CD4-positive, alpha-beta memory T cell (primary cell): Measurements from ENCODE around the gene EEF1AKMT4. TPM values are rescaled to one million over a fixed set of nuclear protein-coding genes. Genes with fewer than 3 reads are reported as not detected.

Source experiments
- CTCF ChIA-PET: fragments of 350-600 bp; sonication (Branson Sonifier 250); formaldehyde crosslinking; loops from one replicate; lab custom pipeline; 2021; ENCODE audit warnings: inconsistent platforms; ENCODE audit not compliant: partially characterized antibody; lab: Charles Lee
- POLR2A ChIA-PET: fragments of 350-600 bp; sonication (Branson Sonifier 250); formaldehyde crosslinking; loops from one replicate; lab custom pipeline; 2021; ENCODE audit not compliant: partially characterized antibody; lab: Charles Lee
- DNase-seq, 5 donors: peaks; one replicate each; pipeline versions ENCODE4 v3.0.0 to v3.0.0-alpha.2; 2020 to 2022; ENCODE audit warnings: mixed read lengths in 1 of 5
- H3K27ac ChIP-seq: one replicate; pipeline ENCODE4 v1.7.0; 2013; ENCODE audit warnings: low read depth, low read length
- H3K27me3 ChIP-seq: 2 replicates; pipeline ENCODE4 v1.7.0; 2013; ENCODE audit warnings: mild to moderate bottlenecking, low read length, moderate library complexity; ENCODE audit not compliant: insufficient read depth
- H3K36me3 ChIP-seq: 2 replicates; pipeline ENCODE4 v1.7.0; 2013; ENCODE audit warnings: mild to moderate bottlenecking, low read length, moderate library complexity; ENCODE audit not compliant: insufficient read depth
- H3K4me1 ChIP-seq: 2 replicates; pipeline ENCODE4 v1.7.0; 2013; ENCODE audit warnings: mild to moderate bottlenecking, low read length, moderate library complexity; ENCODE audit not compliant: insufficient read depth
- H3K4me3 ChIP-seq, 2 donors: one replicate each; pipeline ENCODE4 v1.7.0; 2013; ENCODE audit warnings: low read length in 2 of 2, mild to moderate bottlenecking in 1 of 2
- H3K9me3 ChIP-seq, 2 donors: one replicate each; pipeline ENCODE4 v1.7.0; 2013; ENCODE audit warnings: low read length in 2 of 2, control low read depth in 1 of 2; ENCODE audit not compliant: control insufficient read depth in 1 of 2
- H3K27ac Mint-ChIP-seq, 7 donors: one replicate each; pipeline ENCODE4 v1.8.0; 2020 to 2021; ENCODE audit warnings: mixed read lengths in 7 of 7, mild to moderate bottlenecking in 6 of 7, inconsistent platforms in 3 of 7, moderate library complexity in 3 of 7
- H3K27me3 Mint-ChIP-seq, 2 donors: one replicate each; pipeline ENCODE4 v1.8.0; 2020 to 2021; ENCODE audit warnings: mixed read lengths in 2 of 2
- H3K36me3 Mint-ChIP-seq, 2 donors: one replicate each; pipeline ENCODE4 v1.8.0; 2020 to 2021; ENCODE audit warnings: mixed read lengths in 2 of 2, inconsistent platforms in 1 of 2, mild to moderate bottlenecking in 1 of 2
- H3K4me1 Mint-ChIP-seq, 4 donors: one replicate each; pipeline ENCODE4 v1.8.0; 2020 to 2021; ENCODE audit warnings: mixed read lengths in 4 of 4, mild to moderate bottlenecking in 1 of 4
- H3K4me3 Mint-ChIP-seq, 8 donors: one replicate each; pipeline ENCODE4 v1.8.0; 2020 to 2021; ENCODE audit warnings: mixed read lengths in 8 of 8, mild to moderate bottlenecking in 7 of 8, moderate library complexity in 6 of 8, inconsistent platforms in 3 of 8
- H3K9me3 Mint-ChIP-seq, 8 donors: one replicate each; pipeline ENCODE4 v1.8.0; 2020 to 2021; ENCODE audit warnings: mixed read lengths in 8 of 8, mild to moderate bottlenecking in 5 of 8, inconsistent platforms in 3 of 8, moderate library complexity in 1 of 8
- intact Hi-C: fragments of 100-400 bp; cut with micrococcal nuclease; formaldehyde crosslinking; loops from one replicate; pipeline ENCODE4 v1.15.1; 2023
- polyA plus RNA-seq, 2 donors: library from polyadenylated mRNA; unstranded; fragments of 300-500 nt; fragmentation: Illumina TruSeq; gene quantifications; one replicate each; pipeline ENCODE4 v1.2.3, GENCODE V29; 2021
- total RNA-seq, 2 experiments: library from RNA; stranded (reverse); gene quantifications; one replicate each; pipeline ENCODE4 v1.2.3, GENCODE V29; 2021

EEF1AKMT4 gene
- total and polyA plus RNA-seq, 4 experiments from 2014 or later, result 1.7 to 4.6 (median 2.9) TPM

- no peaks in the 10 kb centered on the region for H3K36me3 Mint-ChIP-seq
- CTCF ChIA-PET, result interaction anchor here (4.0 kb wide), 1 partner anchor 8 kb away, joined by 26 read pairs; no protein-coding TSS in a partner anchor
Observed at GRCh38 chr3:184218814-184219213, 30.7 kb upstream of the EEF1AKMT4 start.

GRCh38 chr3:184222521-184222920, 27.0 kb upstream of the EEF1AKMT4 start:
- POLR2A ChIA-PET, result no interaction called here
- no peaks in the 10 kb centered on the region for H3K4me1 ChIP-seq
- peaks cover under 1% of the 10 kb centered on the region for H3K27me3 ChIP-seq
- Mint-ChIP-seq H3K27ac (no peak overlapping the region), H3K36me3 (no peaks in the 10 kb centered on the region), H3K4me3 (no peak overlapping the region), H3K27me3 (peaks cover 19% of the 10 kb centered on the region in 2 donors), H3K4me1 (no peaks in the 10 kb centered on the region), H3K9me3 (peaks cover 0 to 2% (median 0%) of the 10 kb centered on the region in 8 donors)
- DNase-seq, result no peak
- intact Hi-C loops, result no loop called here
- no peaks in the 10 kb centered on the region for H3K9me3 ChIP-seq
- H3K27ac ChIP-seq, result no peak overlapping the region
- CTCF ChIA-PET, result interaction anchor here (1.5 kb wide), 1 partner anchor 38 kb away, joined by 3 read pairs; no protein-coding TSS in a partner anchor
- H3K36me3 ChIP-seq, result no peaks in the 10 kb centered on the region
- no peak overlapping the region for H3K4me3 ChIP-seq

More at GRCh38 chr3:184218814-184219213, 30.7 kb upstream of the EEF1AKMT4 start:
- Mint-ChIP-seq H3K27ac (no peak overlapping the region), H3K4me1 (no peaks in the 10 kb centered on the region), H3K9me3 (peaks cover 0 to under 1% (median 0%) of the 10 kb centered on the region in 8 donors), H3K27me3 (peaks cover 8 to 9% of the 10 kb centered on the region in 2 donors), H3K4me3 (peak overlapping the region in 1 of 8 donors; percentile 20)
- Histone ChIP-seq H3K36me3 (no peaks in the 10 kb centered on the region), H3K27me3 (no peaks in the 10 kb centered on the region), H3K27ac (no peak overlapping the region), H3K4me3 (no peak overlapping the region), H3K4me1 (no peaks in the 10 kb centered on the region), H3K9me3 (no peaks in the 10 kb centered on the region)
- POLR2A ChIA-PET, result no interaction called here
- intact Hi-C loops, result no loop called here
- no peak for DNase-seq

- intact Hi-C loops, result no loop called here
- Mint-ChIP-seq H3K27me3 (peaks cover 24 to 28% of the 10 kb centered on the region in 2 donors), H3K27ac (no peak overlapping the region), H3K9me3 (peaks cover 0 to 2% (median 0%) of the 10 kb centered on the region in 8 donors), H3K36me3 (no peaks in the 10 kb centered on the region), H3K4me3 (no peak overlapping the region), H3K4me1 (peaks cover 0 to 5% (median 0%) of the 10 kb centered on the region in 4 donors)
- H3K4me3 ChIP-seq, result no peak overlapping the region
- H3K27ac ChIP-seq, result no peak overlapping the region
- DNase-seq, result no peak
- no peaks in the 10 kb centered on the region for H3K36me3 ChIP-seq
- ChIA-PET CTCF (interaction anchor here (1.2 kb wide), 1 partner anchor 29 kb away, joined by 3 read pairs; no protein-coding TSS in a partner anchor), POLR2A (no interaction called here)
- no peaks in the 10 kb centered on the region for H3K4me1 ChIP-seq
- H3K27me3 ChIP-seq, result peaks cover 11% of the 10 kb centered on the region
- H3K9me3 ChIP-seq, result no peaks in the 10 kb centered on the region
Observed at GRCh38 chr3:184223946-184224345, 25.5 kb upstream of the EEF1AKMT4 start.

GRCh38 chr3:184227481-184227935, 22.0 kb upstream of the EEF1AKMT4 start:
- H3K27me3 ChIP-seq, result peaks cover 32% of the 10 kb centered on the region

GRCh38 chr3:184228376-184229137, 20.9 kb upstream of the EEF1AKMT4 start:
- intact Hi-C loops, result loop anchor here (5.0 kb wide), 1 partner anchor 41 kb away; the partner anchor contains the start of gene ABCF3
- Histone ChIP-seq H3K27me3 (peaks cover 34% of the 10 kb centered on the region), H3K27ac (no peak overlapping the region), H3K4me1 (peaks cover 11% of the 10 kb centered on the region), H3K4me3 (no peak overlapping the region), H3K9me3 (no peaks in the 10 kb centered on the region), H3K36me3 (no peaks in the 10 kb centered on the region)
- peaks cover 5 to 17% (median 7%) of the 10 kb centered on the region in 4 donors for H3K4me1 Mint-ChIP-seq
- ChIA-PET POLR2A (interaction anchor here (0.8 to 1.7 kb wide), 2 partner anchors 11 to 21 kb away, joined by 3 to 8 read pairs; partner anchors contain the start of gene EEF1AKMT4), CTCF (interaction anchor here (0.8 to 5.4 kb wide), 16 partner anchors 9 to 222 kb away, joined by 3 to 76 read pairs (median 8); partner anchors contain the start of gene EEF1AKMT4)
- H3K9me3 Mint-ChIP-seq, result peaks cover 0 to 3% (median 0%) of the 10 kb centered on the region in 8 donors
- peak overlapping the region; percentile 28 to 76 (median 66) for H3K4me3 Mint-ChIP-seq
- no peak for DNase-seq
- peaks cover 43 to 46% of the 10 kb centered on the region in 2 donors for H3K27me3 Mint-ChIP-seq
- H3K27ac Mint-ChIP-seq, result peak overlapping the region in 1 of 7 donors; percentile 76
- H3K36me3 Mint-ChIP-seq, result no peaks in the 10 kb centered on the region

More at GRCh38 chr3:184227481-184227935, 22.0 kb upstream of the EEF1AKMT4 start:
- Mint-ChIP-seq H3K27ac (peak overlapping the region in 1 of 7 donors; percentile 64), H3K36me3 (no peaks in the 10 kb centered on the region), H3K27me3 (peaks cover 38 to 42% of the 10 kb centered on the region in 2 donors), H3K9me3 (peaks cover 0 to 3% (median 0%) of the 10 kb centered on the region in 8 donors), H3K4me3 (no peak overlapping the region), H3K4me1 (peaks cover 5 to 17% (median 7%) of the 10 kb centered on the region in 4 donors)
- ChIA-PET CTCF (interaction anchor here (0.8 to 5.4 kb wide), 21 partner anchors 10 to 331 kb away, joined by 3 to 76 read pairs (median 7); partner anchors contain the start of genes CAMK2N2 and EEF1AKMT4), POLR2A (interaction anchor here (0.8 to 1.7 kb wide), 2 partner anchors 12 to 22 kb away, joined by 3 to 8 read pairs; partner anchors contain the start of gene EEF1AKMT4)
- Histone ChIP-seq H3K4me1 (peaks cover 11% of the 10 kb centered on the region), H3K27ac (no peak overlapping the region), H3K9me3 (no peaks in the 10 kb centered on the region), H3K36me3 (no peaks in the 10 kb centered on the region), H3K4me3 (no peak overlapping the region)
- intact Hi-C loops, result loop anchor here (1.0 to 5.0 kb wide), 4 partner anchors 23 to 62 kb away; partner anchors contain the start of gene ABCF3
- peak in 4 of 5 donors; percentile 50 to 65 (median 54) for DNase-seq

GRCh38 chr3:184229394-184230080, 19.9 kb upstream of the EEF1AKMT4 start, which contains the start of gene VWA5B2:
TSS of gene VWA5B2 (plus strand) at chr3:184229585. CDS start at chr3:184230529, 944 bp downstream.
- H3K27ac Mint-ChIP-seq, result peak within 1 kb of the TSS in 1 of 7 donors; percentile 76
- H3K36me3 Mint-ChIP-seq, result no peaks in the 10 kb centered on the region
- ChIA-PET CTCF (interaction anchor here (1.0 to 5.4 kb wide), 7 partner anchors 14 to 221 kb away, joined by 3 to 76 read pairs (median 3); partner anchors contain the start of gene EEF1AKMT4), POLR2A (interaction anchor here (1.2 kb wide), 1 partner anchor 20 kb away, joined by 4 read pairs; the partner anchor contains the start of gene EEF1AKMT4)
- no peaks in the 10 kb centered on the region for H3K9me3 ChIP-seq
- peak; percentile 69 to 77 (median 70) for DNase-seq
- peaks cover 5 to 17% (median 7%) of the 10 kb centered on the region in 4 donors for H3K4me1 Mint-ChIP-seq
- H3K4me1 ChIP-seq, result peaks cover 11% of the 10 kb centered on the region
- no peak within 1 kb of the TSS for H3K27ac ChIP-seq
- peak within 1 kb of the TSS; percentile 23 to 51 for H3K4me3 ChIP-seq
- H3K36me3 ChIP-seq, result no peaks in the 10 kb centered on the region
- peaks cover 0 to 2% (median 0%) of the 10 kb centered on the region in 8 donors for H3K9me3 Mint-ChIP-seq
- H3K4me3 Mint-ChIP-seq, result peak within 1 kb of the TSS; percentile 53 to 76 (median 66)
- H3K27me3 ChIP-seq, result peaks cover 40% of the 10 kb centered on the region
- H3K27me3 Mint-ChIP-seq, result peaks cover 44 to 46% of the 10 kb centered on the region in 2 donors
- intact Hi-C loops, result loop anchor here (5.0 kb wide), 1 partner anchor 42 kb away; the partner anchor contains the start of gene ABCF3
